Body of pancreas (tissue), 4 donors: ENCODE results near the gene EIF5AL1. TPM values are rescaled to one million over a fixed set of nuclear protein-coding genes. Genes with fewer than 3 reads are reported as not detected.

Experiments
- ATAC-seq: fragments of 150-250 bp; one replicate; pipeline ENCODE4 v1.9.1; 2016
- DNase-seq, 4 donors: peaks; one replicate each; pipeline ENCODE4 v3.0.0-alpha.2; 2019
- H3K27ac ChIP-seq, 4 donors: fragments of 200-600 bp; sonication (generic); 1 replicate in 3 of 4; 2 replicates in 1 of 4; pipeline versions ENCODE4 v1.5.1 to v1.6.1; 2016 to 2019; ENCODE audit warnings: mild to moderate bottlenecking in 1 of 4, mixed read lengths in 1 of 4, moderate library complexity in 1 of 4
- H3K27me3 ChIP-seq, 2 donors: fragments of 200-600 bp; sonication (generic); one replicate each; pipeline ENCODE4 v1.6.0; 2016; ENCODE audit warnings: mild to moderate bottlenecking in 1 of 2
- H3K36me3 ChIP-seq, 2 donors: fragments of 200-600 bp; sonication (generic); replicated peaks in 1 of 2; 2 replicates each; pipeline ENCODE4 v1.5.1; 2016; ENCODE audit warnings: low read depth in 2 of 2; ENCODE audit not compliant: insufficient read depth in 1 of 2
- H3K4me1 ChIP-seq: fragments of 200-600 bp; sonication (generic); one replicate; pipeline ENCODE4 v1.6.0; 2016
- H3K4me3 ChIP-seq, 2 donors: fragments of 200-600 bp; sonication (generic); 1 replicate in 1 of 2; 2 replicates in 1 of 2; pipeline ENCODE4 v1.5.1; 2016 to 2019
- H3K9me3 ChIP-seq, 3 donors: fragments of 200-600 bp; sonication (generic); 1 replicate in 2 of 3; 2 replicates in 1 of 3; pipeline ENCODE4 v1.5.1; 2016
- POLR2A ChIP-seq, 3 donors: fragments of 450-650 bp; IDR thresholded peaks; one replicate each; pipeline ENCODE4 v1.6.1; 2016; ENCODE audit warnings: antibody characterized with exemption in 3 of 3, mild to moderate bottlenecking in 2 of 3
- WGBS, 2 donors: methylation state at CpG; one replicate each; pipeline ENCODE4 v1.1.5; 2017; 5-methylcytosine and 5-hydroxymethylcytosine counted together
- intact Hi-C: fragments of 100-400 bp; cut with DNase I; formaldehyde crosslinking; loops from one replicate; pipeline ENCODE4 v1.15.1; 2023
- total RNA-seq, 2 donors: library from RNA; depleted of rRNA; stranded (reverse); fragments of >200 nt; gene quantifications; one replicate each; pipeline ENCODE4 v1.1.0, GENCODE V29; 2016
- TF ChIP-seq, protein P1 (sequence below), 7 experiments: fragments of 450-650 bp in 4 of 7; fragments of 200-600 bp in 3 of 7; sonication (generic) in 3 of 7; IDR thresholded peaks; one replicate each; pipeline ENCODE4 v1.5.1; 2016 to 2019; ENCODE audit warnings: antibody characterized with exemption in 7 of 7

Gene EIF5AL1
- total RNA-seq, 2 donors from 2014 or later, result not detected

DNA sequence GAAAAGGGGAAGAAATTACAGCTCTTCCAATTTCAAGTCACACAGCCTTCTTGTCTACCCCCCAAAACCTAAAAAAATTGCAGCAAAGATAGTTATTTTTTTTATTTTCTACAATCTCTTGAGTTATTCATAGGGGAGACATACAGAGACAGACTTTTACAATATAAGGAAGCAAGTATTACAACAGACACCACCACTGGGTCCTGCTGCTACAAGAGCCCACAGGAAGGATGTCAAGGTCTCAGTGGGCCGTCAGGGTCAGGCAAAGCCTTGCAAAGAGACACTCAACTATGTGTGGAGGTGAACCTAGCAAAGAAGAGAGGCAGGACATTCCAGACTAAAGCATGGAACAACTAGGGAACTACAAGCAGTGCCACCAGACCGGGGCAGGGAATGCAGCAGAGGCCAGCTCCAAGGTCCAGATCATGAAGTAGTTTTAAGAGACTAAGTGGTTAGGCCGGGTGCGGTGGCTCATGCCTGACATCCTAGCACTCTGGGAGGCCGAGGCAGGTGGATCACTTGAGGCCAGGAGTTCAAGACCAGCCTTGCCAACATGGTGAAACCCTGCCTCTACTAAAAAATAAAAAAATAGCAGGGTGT lies 38.7 kb upstream of the EIF5AL1 start:
- H3K4me3 ChIP-seq, result no peak overlapping the region
- 63 to 74% methylated on average over 5 of the region's 5 CpGs for WGBS, 2 donors
- H3K9me3 ChIP-seq, result no peaks in the 10 kb centered on the region
- no peaks in the 10 kb centered on the region for H3K36me3 ChIP-seq
- H3K27me3 ChIP-seq, result no peaks in the 10 kb centered on the region
- H3K4me1 ChIP-seq, result no peaks in the 10 kb centered on the region
- intact Hi-C loops, result no loop called here
- no peak for TF ChIP-seq POLR2A (IDR thresholded peaks at IDR 0.05)
- TF ChIP-seq, protein P1, sequence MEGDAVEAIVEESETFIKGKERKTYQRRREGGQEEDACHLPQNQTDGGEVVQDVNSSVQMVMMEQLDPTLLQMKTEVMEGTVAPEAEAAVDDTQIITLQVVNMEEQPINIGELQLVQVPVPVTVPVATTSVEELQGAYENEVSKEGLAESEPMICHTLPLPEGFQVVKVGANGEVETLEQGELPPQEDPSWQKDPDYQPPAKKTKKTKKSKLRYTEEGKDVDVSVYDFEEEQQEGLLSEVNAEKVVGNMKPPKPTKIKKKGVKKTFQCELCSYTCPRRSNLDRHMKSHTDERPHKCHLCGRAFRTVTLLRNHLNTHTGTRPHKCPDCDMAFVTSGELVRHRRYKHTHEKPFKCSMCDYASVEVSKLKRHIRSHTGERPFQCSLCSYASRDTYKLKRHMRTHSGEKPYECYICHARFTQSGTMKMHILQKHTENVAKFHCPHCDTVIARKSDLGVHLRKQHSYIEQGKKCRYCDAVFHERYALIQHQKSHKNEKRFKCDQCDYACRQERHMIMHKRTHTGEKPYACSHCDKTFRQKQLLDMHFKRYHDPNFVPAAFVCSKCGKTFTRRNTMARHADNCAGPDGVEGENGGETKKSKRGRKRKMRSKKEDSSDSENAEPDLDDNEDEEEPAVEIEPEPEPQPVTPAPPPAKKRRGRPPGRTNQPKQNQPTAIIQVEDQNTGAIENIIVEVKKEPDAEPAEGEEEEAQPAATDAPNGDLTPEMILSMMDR (IDR thresholded peaks at IDR 0.05), result no peak
- no peak for DNase-seq
- no peak for ATAC-seq
- no peak overlapping the region for H3K27ac ChIP-seq

DNA sequence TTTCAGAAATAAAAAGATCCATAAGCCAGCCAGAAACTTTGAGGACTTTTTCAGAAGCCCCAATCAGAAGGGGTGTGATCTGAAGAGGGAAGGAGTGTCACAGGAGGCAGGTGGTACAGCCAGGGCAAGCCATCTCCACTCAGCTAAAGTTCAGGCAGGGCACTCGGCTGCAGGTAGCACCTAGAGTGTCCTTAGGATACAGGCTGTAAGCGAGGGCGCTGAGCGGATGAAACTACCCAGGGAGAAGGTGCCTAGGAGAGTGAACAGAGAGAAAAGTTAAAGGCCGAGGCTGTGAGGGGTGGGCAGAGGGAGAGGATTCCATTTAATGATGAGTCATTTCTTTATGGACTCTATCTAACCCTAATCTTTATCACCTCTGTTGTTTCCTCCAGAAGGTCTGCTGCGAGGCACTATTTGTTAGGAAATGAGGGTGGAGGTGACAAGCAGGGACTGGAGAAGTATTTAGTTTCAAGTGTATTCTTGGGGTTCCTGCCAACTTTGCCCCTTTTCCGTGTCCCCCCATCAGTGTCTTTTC lies 37.1 kb upstream of the EIF5AL1 start:
- intact Hi-C loops, result no loop called here
- no peak for ATAC-seq
- 80 to 83% methylated on average over 7 of the region's 7 CpGs for WGBS, 2 donors
- H3K27ac ChIP-seq, result no peak overlapping the region
- no peak for DNase-seq
- no peak overlapping the region for H3K4me3 ChIP-seq
- H3K4me1 ChIP-seq, result no peaks in the 10 kb centered on the region
- TF ChIP-seq, protein P1 (IDR thresholded peaks at IDR 0.05), result no peak
- TF ChIP-seq POLR2A (IDR thresholded peaks at IDR 0.05), result no peak
- H3K9me3 ChIP-seq, result no peaks in the 10 kb centered on the region
- H3K27me3 ChIP-seq, result no peaks in the 10 kb centered on the region
- no peaks in the 10 kb centered on the region for H3K36me3 ChIP-seq

DNA sequence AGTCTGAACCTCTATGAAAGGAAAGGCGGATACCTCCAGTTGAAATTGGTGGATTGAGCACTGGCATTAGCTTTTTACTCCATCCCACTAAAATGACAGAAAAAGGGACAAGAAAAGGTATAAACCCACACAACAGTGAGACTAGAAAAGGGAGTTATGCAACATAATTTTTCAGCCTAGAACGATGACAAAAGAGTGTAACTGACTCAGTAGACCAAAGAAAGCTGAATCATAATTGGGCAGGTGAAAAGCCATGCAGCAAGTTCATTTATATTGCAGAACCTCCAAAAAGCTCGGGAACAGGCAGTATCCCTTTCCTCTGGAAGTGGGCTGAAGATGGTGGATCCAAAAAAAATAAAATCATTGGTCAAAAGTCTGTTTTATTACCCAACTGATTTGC lies 36.5 kb upstream of the EIF5AL1 start:
- no peak overlapping the region for H3K4me3 ChIP-seq
- H3K27me3 ChIP-seq, result no peaks in the 10 kb centered on the region
- no peak for TF ChIP-seq POLR2A (IDR thresholded peaks at IDR 0.05)
- TF ChIP-seq, protein P1 (IDR thresholded peaks at IDR 0.05), result no peak
- DNase-seq (no peak), ATAC-seq (no peak)
- intact Hi-C loops, result no loop called here
- H3K27ac ChIP-seq, result no peak overlapping the region
- H3K9me3 ChIP-seq, result no peaks in the 10 kb centered on the region
- H3K36me3 ChIP-seq, result no peaks in the 10 kb centered on the region
- 62 to 71% methylated on average over 3 of the region's 3 CpGs for WGBS, 2 donors
- no peaks in the 10 kb centered on the region for H3K4me1 ChIP-seq

DNA sequence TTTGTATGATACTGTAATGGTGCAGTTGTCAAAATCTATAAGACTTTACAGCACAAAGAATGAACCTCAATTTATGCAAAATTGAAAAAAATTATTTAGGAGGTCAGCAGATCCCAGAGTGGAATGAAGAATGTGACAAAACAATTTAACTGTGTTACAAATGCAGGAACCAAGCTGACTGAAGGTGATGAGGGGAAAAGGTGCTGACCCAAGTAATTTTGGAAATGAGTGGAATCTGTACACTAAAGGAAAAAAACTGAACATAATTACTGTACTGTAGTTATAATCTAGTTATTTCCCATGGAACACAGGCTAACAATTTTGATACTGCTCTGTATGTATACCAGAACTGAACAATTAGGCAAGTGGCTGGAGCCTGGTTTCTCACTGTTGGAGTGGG lies 35.7 kb upstream of the EIF5AL1 start:
- intact Hi-C loops, result no loop called here
- no peaks in the 10 kb centered on the region for H3K36me3 ChIP-seq
- TF ChIP-seq, protein P1 (IDR thresholded peaks at IDR 0.05), result no peak
- no peak for TF ChIP-seq POLR2A (IDR thresholded peaks at IDR 0.05)

DNA sequence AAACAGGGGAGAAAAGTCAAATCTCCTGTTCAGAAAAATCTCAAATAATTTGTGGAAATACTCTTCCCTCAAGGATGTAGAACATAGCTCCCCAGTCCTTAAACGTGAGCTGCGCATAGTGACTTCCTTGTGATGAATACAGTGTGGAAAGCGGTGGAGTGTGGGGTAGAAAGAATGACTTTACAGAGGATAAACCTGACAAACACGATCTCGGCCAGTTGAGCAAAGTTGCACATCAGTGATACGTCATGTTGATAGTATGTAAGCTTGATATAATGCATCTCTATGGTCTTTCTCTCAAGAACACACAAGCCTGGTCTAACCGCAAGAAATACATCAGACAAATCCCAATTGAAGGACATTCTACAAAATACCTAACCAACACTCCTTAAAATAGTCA lies 34.9 kb upstream of the EIF5AL1 start:
- Histone ChIP-seq H3K27me3 (no peaks in the 10 kb centered on the region), H3K9me3 (no peaks in the 10 kb centered on the region), H3K4me3 (no peak overlapping the region), H3K4me1 (no peaks in the 10 kb centered on the region), H3K36me3 (no peaks in the 10 kb centered on the region), H3K27ac (no peak overlapping the region)
- no peak for DNase-seq
- no peak for ATAC-seq
- intact Hi-C loops, result no loop called here
- WGBS, 2 donors, result 80% methylated on average over 7 of the region's 7 CpGs
- TF ChIP-seq, protein P1 (IDR thresholded peaks at IDR 0.05), result no peak
- TF ChIP-seq POLR2A (IDR thresholded peaks at IDR 0.05), result no peak

More for the DNA sequence above, 35.7 kb upstream of the EIF5AL1 start:
- DNase-seq, result no peak
- no peaks in the 10 kb centered on the region for H3K9me3 ChIP-seq
- no peaks in the 10 kb centered on the region for H3K27me3 ChIP-seq
- ATAC-seq, result no peak
- H3K4me1 ChIP-seq, result no peaks in the 10 kb centered on the region
- H3K27ac ChIP-seq, result no peak overlapping the region
- no peak overlapping the region for H3K4me3 ChIP-seq
